H1 (cell line): ENCODE measurements around the gene PRR20C. TPM values are rescaled to one million over a fixed set of nuclear protein-coding genes. Genes with fewer than 3 reads are reported as not detected.

Source experiments
- ASH2L ChIP-seq: fragments of 200-600, 300-600 bp; sonication (generic); IDR thresholded peaks from one replicate; pipeline ENCODE4 v1.7.1; 2017; ENCODE audit warnings: low read length
- NRF1 ChIP-seq: IDR thresholded peaks from 2 replicates; pipeline ENCODE4 v1.6.1; 2011; ENCODE audit warnings: mild to moderate bottlenecking, low read depth, low read length, improper control_type of control experiment
- POLR2A ChIP-seq, 2 experiments: IDR thresholded peaks; 1 replicate in 1 of 2; 2 replicates in 1 of 2; pipeline ENCODE4 v1.6.1; 2011; ENCODE audit warnings: low read depth in 2 of 2, low read length in 2 of 2, mild to moderate bottlenecking in 2 of 2; ENCODE audit errors: control extremely low read depth in 1 of 2
- SP1 ChIP-seq: IDR thresholded peaks from 2 replicates; pipeline ENCODE4 v1.6.1; 2011; ENCODE audit warnings: low read depth, low read length
- polyA plus RNA-seq, 7 experiments: library from polyadenylated mRNA; depleted of rRNA in 3 of 7; stranded (reverse) in 5 of 7; unstranded in 2 of 7; fragments of >200 nt in 5 of 7; fragments of 200-250 nt in 2 of 7; gene quantifications; 1 replicate in 5 of 7; 2 replicates in 1 of 7; 4 replicates in 1 of 7; pipeline versions ENCODE4 v1.2.1 to v1.2.3, GENCODE V29; 2011 to 2013; ENCODE audit warnings: missing spikeins in 2 of 7, mixed read lengths in 2 of 7
- total RNA-seq: library from RNA; stranded (reverse); fragmentation: NEBNext Ultra II Directional; extraction: Animal tissue kit (Norgen Biotek cat#: 25700); gene quantifications from 2 replicates; pipeline ENCODE4 v1.2.1, GENCODE V29; 2021

Gene PRR20C
- total and polyA plus RNA-seq, 2 of the 8 experiments (the other 6 are each of a cell fraction or from before 2014, with no cell fraction given) = not detected

GRCh38 chr13:57114945-57115344, 38.9 kb upstream of the PRR20C start (continued):
- no peak for TF ChIP-seq NRF1
- TF ChIP-seq POLR2A (IDR thresholded peaks at IDR 0.05; ENCODE audit: control extremely low read depth in 1 of 2, low read depth in 2 of 2, low read length in 2 of 2) = no peak
- TF ChIP-seq SP1 = no peak
- no peak for TF ChIP-seq ASH2L
